ENCODE results near the gene APP.

- TF ChIP-seq RAD21 (IDR thresholded peaks at IDR 0.05; ENCODE audit: low read depth) (no peak), NFIC (IDR thresholded peaks at IDR 0.05) (no peak), CREB1 (IDR thresholded peaks at IDR 0.05; ENCODE audit: low read depth) (no peak), YY1 (IDR thresholded peaks at IDR 0.05; ENCODE audit: low read depth) (no peak), EGR1 (IDR thresholded peaks at IDR 0.05) (no peak), TAF1 (IDR thresholded peaks at IDR 0.05; ENCODE audit: low read depth) (no peak), TCF12 (IDR thresholded peaks at IDR 0.05; ENCODE audit: low read depth) (no peak), EP300 (IDR thresholded peaks at IDR 0.05; ENCODE audit: borderline replicate concordance) (no peak), FOXM1 (IDR thresholded peaks at IDR 0.05; ENCODE audit: borderline replicate concordance, low read depth) (no peak), CEBPB (IDR thresholded peaks at IDR 0.05) (no peak), MAX (IDR thresholded peaks at IDR 0.05) (no peak), REST (IDR thresholded peaks at IDR 0.05; ENCODE audit: low read depth) (no peak)
- TF ChIP-seq, protein P1, sequence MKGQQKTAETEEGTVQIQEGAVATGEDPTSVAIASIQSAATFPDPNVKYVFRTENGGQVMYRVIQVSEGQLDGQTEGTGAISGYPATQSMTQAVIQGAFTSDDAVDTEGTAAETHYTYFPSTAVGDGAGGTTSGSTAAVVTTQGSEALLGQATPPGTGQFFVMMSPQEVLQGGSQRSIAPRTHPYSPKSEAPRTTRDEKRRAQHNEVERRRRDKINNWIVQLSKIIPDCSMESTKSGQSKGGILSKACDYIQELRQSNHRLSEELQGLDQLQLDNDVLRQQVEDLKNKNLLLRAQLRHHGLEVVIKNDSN (IDR thresholded peaks at IDR 0.05), result no peak
Measured at GRCh38 chr21:25929856-25930520, 240.6 kb downstream of the APP start.

All from Ishikawa (cell line).